HG03175 (cell line): Measurements from ENCODE around the gene DAPK1.

Experiments
- ATAC-seq: cut with Tn5 transposase; IDR thresholded peaks from one replicate; pipeline ENCODE4 v1.9.1; 2021; ENCODE audit warnings: mild to moderate bottlenecking, moderate library complexity; ENCODE audit not compliant: unreplicated experiment

DAPK1 gene

GRCh38 chr9:87704342-87704741 is 206.7 kb downstream of the DAPK1 start:
- ATAC-seq, result no peak

- no peak for ATAC-seq
These were observed 208.5 kb downstream of the DAPK1 start for GRCh38 chr9:87706066-87706739.

DNA sequence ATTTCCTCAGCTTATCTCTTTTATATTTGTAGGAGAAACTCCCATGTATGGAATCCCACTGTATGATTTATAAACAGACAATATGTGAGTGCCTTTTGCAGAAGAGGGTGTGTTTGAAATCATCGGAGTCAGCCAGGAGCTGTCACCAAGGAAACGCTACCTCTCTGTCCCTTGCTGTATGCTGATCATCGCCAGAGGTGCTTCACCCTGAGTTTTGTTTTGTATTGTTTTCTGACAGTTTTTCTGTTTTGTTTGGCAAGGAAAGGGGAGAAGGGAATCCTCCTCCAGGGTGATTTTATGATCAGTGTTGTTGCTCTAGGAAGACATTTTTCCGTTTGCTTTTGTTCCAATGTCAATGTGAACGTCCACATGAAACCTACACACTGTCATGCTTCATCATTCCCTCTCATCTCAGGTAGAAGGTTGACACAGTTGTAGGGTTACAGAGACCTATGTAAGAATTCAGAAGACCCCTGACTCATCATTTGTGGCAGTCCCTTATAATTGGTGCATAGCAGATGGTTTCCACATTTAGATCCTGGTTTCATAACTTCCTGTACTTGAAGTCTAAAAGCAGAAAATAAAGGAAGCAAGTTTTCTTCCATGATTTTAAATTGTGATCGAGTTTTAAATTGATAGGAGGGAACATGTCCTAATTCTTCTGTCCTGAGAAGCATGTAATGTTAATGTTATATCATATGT is 210.3 kb downstream of the DAPK1 start:
- no peak for ATAC-seq

DNA sequence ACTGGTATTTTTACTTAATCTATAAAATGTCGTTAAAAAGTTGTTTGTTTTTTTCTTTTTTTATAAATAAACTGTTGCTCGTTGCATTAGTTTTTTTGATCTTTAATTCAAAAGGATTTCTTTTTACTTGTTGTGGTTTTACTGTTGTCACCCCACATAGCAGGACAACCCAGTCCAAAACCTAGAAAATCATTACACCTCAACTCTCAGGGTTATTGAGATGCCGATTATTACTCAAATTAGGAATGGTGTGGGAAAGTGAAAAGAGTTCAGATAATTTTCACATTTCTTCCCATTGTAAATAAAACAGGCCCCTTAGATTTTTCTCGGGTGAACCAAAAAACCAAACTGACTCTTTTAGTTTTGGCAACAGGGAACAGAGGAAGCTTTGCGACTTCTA is 210.9 kb downstream of the DAPK1 start:
- ATAC-seq, result no peak

DNA sequence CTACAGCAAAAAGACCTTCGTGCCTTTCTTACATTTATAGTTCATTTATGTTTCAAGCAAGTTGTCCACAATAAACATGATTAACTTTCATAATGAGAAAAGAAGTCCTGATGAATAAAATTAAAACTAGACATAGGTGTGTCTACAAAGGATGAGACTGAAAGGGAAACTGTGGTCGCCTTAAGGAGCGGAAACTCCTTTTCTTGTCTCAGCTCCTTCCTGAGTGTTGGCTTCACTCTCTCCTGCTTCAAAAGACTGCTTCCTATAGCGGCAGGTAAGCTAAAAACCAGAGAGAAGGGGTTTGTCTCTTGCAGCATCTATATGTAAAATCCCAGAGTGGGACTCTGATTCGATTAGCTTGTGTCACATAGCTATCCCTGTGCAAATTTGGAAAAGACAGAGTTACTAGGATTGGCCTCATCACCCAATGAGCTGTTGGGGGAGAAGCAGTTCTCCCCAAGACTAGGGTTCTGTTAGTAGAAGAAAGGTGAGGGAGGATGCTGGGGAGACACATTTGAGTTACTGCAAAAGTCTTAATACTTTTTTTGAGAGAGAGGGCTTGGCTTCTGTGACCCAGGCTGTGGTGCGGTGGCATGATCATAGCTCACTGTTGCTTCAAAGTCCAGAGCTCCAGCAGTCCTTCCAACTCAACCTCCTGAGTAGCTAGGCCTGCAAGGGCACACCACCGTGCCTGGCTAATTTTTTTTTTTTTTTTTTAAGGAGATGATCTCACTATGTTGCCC is 211.5 kb downstream of the DAPK1 start:
- ATAC-seq, result no peak

GRCh38 chr9:87710443-87710842 is 212.8 kb downstream of the DAPK1 start:
- no peak for ATAC-seq

GRCh38 chr9:87711857-87712800 is 214.5 kb downstream of the DAPK1 start:
- ATAC-seq, result no peak

DNA sequence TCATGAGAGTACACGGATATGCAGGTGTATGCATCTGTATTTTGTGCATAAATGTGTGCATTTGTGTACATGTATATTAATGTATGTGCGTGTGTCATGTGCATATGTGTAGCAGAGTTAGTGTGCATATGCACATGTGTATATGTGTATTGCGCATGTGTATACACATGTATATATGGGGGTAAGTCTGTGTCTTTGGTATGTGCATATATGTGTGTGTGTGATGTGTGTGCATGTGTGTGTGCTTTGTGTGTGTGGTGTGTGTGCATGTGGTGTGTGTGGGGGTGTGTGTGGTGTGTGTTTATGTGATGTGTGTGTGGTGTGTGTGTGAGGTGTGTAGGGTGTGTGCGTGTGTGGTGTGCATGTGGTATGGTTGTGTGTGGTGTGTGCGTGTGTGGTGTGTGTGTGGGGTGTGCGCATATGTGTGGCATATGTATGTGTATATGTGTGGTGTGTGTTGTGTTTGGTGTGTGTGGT is 215.2 kb downstream of the DAPK1 start:
- ATAC-seq, result no peak

DNA sequence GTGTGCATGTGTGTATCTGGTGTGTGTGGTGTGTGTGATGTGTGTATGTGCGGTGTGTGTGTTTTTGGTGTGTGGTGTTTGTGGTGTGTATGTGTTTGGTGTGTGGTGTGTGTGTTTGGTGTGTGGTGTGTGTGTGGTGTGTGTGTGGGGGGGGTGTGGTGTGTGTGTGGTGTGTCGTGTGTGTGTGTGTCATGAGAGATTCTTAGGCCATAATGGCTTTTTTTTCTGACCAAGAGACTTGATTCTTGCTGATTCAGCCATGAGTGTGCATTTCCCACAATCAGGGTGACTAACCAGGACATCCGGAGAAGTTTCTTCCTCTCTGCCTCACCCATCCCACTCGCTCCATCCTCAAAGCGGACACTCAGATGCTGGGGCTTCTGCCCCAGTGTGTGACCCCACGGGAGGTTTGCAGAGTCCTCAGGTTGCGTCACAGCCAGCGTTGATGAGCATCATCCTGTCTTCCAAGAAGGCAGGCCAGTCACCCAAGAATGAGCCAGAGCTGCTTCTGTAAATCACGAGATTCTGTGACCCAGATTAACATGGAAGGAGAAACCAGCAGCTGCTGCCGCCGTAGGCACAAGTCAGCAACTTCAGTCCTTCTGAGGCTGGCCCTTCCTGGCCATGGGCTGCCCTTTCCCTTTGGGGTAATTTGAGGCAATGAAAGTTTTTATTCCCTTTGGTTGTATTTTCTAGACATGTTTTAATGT is 215.8 kb downstream of the DAPK1 start:
- ATAC-seq, result no peak

DNA sequence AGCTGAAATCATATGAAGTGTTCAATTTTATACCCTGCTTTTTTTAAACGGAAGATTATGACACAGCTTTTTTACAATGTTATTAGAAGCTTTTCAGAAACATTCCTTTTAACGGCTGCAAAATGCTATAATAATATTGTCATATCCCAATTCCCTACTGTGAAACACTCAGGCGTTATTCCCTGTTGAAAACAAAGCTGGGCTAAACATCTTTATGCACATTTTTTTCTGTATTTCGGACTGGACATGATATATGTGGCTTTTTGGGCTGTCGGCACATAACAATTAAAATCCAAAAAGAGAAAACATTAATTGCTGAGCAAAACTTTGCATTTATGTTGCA is 216.3 kb downstream of the DAPK1 start:
- no peak for ATAC-seq

- ATAC-seq, result no peak
These were observed 217.2 kb downstream of the DAPK1 start for GRCh38 chr9:87714819-87715218.

GRCh38 chr9:87716141-87716540 is 218.5 kb downstream of the DAPK1 start:
- ATAC-seq, result no peak

DNA sequence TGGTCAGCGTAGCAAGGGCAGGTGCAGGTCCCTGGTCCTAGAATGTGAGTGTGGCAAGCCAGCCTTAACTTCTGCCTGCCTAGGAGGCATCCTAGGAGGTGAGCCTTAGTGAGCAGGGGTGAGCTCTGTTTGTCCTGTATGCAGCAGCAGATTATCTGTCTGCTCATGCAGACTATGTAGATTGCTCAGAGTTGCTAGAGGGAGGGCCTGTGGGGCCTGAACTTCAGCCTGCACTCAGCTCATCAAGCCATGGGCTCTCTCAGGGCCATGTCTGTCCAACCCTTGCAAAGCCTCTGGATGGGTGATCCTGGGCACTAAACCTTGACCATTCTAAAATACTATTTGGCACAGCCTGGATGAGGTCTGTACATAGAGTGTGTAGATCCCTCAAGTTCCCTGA is 219.8 kb downstream of the DAPK1 start:
- ATAC-seq, result no peak

GRCh38 chr9:87718231-87718630 is 220.6 kb downstream of the DAPK1 start:
- ATAC-seq, result no peak

GRCh38 chr9:87718852-87719612 is 221.4 kb downstream of the DAPK1 start:
- no peak for ATAC-seq

- no peak for ATAC-seq
These were observed 222.5 kb downstream of the DAPK1 start for GRCh38 chr9:87720173-87720572.

- ATAC-seq, result no peak
These were observed 224.9 kb downstream of the DAPK1 start for GRCh38 chr9:87722393-87723088.

DNA sequence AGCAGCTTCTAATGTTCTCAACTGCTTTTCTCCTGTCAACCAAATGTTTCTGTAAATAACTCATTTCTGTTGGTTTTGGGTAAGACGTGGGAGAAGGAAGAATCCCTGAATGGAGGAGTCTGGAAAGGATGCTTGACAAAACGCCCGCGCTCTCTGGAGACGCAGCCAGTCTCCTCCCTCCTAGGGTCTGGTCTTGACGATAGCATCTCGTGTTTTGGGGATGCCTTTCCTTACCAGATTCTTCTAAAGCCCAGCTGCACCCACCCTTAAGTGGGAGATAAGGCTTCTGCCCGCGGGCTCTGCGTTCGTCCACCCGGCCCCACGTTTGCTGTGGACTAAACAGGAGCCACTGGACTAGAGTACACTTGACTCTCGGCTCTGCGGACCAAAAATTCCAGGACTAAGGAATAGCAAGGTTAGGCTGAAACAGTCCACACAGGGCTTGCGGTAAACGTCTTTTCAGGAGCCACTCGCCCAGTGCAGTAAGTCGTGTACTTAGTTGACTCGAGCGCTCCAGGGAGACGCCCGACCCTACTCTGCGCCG is 227.8 kb downstream of the DAPK1 start:
- ATAC-seq, result no peak
